Middle frontal gyrus (tissue), 1 donor: ENCODE measurements around the gene DEDD.

ENCODE experiments used
- DNase-seq: peaks from one replicate; pipeline ENCODE4 v3.0.0-alpha.2; 2015; ENCODE audit warnings: low spot score; ENCODE audit errors: extremely low spot score

The DEDD gene

DNA sequence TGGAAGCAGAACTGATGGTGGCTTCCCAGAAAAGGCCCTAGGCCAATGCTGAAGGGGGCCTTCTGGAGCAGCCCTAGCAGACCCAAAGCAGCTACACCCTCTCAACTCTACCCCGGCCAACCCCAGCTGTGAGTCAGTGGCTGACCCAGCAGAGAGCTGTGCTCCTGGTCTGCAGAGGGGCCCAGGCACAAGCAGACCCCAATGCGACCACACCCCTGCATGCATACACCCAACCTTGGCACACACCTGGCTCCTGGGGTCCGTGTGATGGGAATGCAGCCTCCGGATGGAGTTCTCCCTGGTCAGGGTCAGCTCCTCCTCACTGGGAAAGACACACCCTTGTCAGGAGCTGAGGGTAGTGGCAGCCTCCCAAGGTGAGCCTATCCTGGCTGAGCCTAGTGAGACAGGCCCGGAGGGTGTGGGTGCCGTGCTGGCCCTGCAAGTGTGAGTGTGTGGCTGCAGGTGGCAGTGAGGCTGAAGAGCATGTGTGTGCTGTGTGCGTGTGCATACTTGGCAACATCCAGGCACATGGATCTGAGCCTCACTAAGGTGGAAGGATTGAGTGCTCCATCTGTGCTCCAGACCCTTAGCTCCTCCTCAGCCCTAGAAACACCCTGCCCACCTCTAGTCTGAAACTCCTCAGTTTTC lies 58.9 kb downstream of the DEDD start:
- no peak for DNase-seq

DNA sequence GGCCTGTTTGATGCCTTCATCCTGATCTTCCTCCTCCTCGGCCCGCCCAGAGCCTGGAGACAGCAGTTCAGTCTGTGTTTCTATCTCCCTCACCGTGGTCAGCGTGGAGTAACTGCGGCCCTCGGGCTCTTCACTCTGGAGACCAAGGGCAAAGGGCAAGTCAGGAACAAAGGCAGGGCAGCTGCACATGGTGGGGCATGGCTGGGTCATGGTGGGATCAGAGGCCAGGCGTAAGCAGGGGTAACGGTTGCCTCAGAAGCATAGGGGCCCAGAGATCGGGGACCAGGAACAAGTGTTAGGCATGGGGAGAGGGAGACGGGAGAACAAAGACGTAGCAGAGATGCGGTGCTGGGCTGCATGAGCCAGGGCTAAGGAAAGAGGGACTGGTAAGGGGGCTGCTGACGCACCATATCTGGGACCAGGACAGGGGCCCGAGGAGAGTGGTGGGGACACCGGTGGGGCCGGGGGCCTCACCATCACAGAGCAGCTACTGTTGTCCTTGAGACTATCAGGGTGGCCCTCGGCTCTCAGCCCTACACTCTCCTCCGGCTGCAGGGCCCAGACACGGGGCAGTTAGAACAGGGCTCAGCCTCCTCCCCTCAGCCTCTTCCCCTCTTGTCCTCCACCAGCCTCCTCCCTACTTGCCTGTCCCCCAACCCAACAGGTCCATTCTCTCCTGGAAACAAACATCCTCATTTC lies 59.6 kb downstream of the DEDD start:
- DNase-seq, result no peak

DNA sequence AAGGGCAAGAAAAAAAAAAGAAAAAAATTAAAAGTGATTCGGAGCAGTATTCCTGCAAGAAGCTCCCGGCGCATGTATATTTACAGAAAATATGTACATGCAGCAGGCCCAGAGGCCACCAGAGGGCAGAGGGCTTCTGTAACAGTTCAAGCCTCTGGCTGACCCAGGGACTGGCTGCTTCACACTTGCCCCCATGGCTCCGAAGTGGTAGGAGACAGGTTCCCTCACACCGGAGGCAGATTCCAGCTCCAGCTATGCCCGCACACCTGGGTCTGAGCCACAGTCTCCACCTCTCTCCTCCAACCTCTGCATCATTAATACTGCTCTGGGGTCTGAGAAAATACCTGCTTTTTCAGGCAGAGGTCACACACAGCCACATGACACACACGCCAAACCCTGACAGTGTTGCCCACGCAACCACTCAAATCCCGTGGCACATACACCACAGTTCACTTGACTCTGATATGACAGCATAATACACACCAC lies 60.5 kb downstream of the DEDD start:
- no peak for DNase-seq
